HG03060 (cell line): ENCODE measurements around the gene NRL.
"Not testable (repeated sequence)": the region's sequence is repeated elsewhere in the genome, so short reads cannot be mapped to it uniquely, and the experiment has no call there.

Experiments used
- ATAC-seq: cut with Tn5 transposase; IDR thresholded peaks from one replicate; pipeline ENCODE4 v1.9.1; 2021; ENCODE audit warnings: low read depth, moderate number of reproducible peaks; ENCODE audit not compliant: unreplicated experiment

Gene NRL

DNA sequence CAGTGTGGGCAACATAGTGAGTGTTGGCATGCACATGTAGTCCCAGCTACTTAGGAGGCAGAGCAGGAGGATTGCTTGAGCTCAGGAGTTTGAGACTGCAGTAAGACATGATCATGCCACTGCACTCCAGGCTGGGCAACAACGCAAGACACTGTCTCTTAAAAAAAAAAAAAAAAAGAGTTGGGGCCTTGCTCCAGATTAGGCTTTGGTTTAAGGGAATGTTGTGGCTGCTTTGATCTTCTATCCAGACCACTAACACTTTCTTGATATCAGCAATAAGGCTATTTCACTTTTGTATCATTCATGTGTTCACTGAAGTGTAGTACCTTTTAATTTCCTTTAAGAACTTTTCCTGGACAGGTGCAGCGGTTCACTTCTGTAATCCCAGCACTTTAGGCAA, 12.9 kb upstream of the NRL start:
- no peak for ATAC-seq

DNA sequence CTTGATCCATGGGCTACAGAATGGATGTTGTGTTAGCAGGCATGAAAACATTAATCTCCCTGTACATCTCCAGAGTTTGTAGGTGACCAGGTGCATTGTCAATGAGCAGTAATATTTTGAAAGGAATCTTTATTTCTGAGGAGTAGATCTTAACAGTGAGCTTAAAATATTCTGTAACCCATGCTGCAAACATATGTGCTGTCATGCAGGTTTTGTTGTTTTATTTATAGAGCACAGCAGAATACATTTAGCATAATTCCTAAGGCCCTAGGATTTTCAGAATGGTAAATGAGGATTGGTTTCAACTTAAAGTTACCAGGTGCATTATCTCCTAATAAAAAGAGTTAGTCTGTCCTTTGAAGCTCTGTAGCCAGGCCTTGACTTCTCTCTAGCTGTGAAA, 12.2 kb upstream of the NRL start:
- ATAC-seq, result no peak

- no peak for ATAC-seq
Observed at GRCh38 chr14:24123424-24124417, 9.0 kb upstream of the NRL start.

- no peak for ATAC-seq
Observed at GRCh38 chr14:24122898-24123297, 8.1 kb upstream of the NRL start.

DNA sequence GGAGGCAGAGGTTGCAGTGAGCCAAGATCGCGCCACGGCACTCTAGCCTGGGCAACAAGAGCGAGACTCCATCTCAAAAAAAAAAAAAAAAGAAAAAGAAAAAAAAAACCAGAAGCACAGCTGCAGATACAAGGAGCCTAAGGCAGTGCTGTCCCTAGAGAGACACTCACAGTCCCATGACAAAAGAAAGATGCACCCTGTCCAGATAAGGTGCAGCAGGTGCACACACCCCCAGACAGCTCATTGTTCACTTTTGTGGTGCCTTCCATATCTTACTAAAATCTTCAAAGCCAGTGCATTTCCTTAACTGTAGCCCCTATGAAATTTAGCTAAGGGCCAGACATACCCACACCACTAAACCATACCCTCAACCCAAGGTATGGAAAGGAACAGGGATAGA, 7.7 kb upstream of the NRL start:
- no peak for ATAC-seq

DNA sequence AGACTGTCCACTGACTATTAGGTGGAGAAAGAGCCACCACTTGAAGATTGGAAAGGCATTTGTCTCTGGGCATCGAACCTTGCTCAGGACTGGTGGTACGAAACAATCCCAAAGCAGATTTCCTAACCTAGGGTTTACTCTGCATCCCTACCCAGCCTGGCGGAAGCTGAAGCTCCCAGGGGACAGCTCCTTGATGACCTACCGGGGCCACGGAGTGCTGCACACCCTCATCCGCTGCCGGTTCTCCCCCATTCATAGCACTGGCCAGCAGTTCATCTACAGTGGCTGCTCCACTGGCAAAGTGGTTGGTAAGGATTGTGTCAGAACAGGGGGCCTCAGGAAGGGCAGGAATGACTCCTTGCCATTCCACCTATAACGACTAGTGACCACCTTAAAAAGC, 6.5 kb upstream of the NRL start:
- ATAC-seq, result no peak

DNA sequence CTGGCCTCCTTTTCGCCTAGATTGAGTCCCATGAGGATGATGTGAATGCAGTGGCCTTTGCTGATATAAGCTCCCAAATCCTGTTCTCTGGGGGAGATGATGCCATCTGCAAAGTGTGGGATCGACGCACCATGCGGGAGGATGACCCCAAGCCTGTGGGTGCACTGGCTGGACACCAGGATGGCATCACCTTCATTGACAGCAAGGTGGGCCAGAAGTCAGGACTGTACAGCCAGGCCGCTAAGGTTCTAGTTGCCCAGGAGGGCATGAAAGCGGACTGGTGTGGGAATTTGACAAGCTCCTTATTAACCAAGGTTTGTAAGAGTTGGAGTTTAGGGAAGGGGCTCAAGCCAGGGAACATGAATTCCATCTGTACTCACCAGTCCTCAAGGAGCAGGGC, 4.9 kb upstream of the NRL start:
- ATAC-seq, result no peak

GRCh38 chr14:24117179-24117578, 2.4 kb upstream of the NRL start:
- ATAC-seq, result no peak

DNA sequence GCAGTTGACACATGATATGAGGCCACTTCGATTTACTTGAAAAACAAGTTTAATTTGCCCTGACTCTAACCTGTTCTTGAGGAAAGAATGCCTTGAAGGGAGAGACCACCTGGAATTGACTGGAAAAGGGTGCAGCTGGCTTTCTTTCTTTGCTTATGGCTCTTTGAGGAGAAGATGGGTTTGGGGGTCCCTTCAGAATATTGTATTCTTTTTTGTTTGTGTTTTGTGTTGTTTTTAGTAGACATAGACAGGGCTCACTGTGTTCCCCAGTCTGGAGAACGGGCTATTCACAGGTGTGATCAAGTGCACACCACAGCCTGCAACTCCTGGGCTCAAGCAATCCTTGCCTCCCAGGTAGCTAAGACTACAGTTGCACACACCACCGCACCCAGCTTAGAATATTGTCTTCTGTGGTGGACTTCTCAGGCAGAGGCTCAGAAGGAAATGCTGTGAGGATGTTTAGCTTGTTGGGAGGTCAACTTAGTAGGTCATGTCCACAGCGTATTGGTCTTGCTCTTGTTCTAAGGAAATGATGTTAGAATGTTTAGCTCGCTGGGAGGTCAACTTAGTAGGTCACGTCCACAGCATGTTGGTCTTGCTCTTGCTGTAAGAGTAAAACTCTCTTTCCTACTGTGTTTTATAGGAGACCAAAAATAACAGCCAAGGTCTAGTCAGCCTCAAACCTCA, 1.5 kb upstream of the NRL start:
- no peak for ATAC-seq

DNA sequence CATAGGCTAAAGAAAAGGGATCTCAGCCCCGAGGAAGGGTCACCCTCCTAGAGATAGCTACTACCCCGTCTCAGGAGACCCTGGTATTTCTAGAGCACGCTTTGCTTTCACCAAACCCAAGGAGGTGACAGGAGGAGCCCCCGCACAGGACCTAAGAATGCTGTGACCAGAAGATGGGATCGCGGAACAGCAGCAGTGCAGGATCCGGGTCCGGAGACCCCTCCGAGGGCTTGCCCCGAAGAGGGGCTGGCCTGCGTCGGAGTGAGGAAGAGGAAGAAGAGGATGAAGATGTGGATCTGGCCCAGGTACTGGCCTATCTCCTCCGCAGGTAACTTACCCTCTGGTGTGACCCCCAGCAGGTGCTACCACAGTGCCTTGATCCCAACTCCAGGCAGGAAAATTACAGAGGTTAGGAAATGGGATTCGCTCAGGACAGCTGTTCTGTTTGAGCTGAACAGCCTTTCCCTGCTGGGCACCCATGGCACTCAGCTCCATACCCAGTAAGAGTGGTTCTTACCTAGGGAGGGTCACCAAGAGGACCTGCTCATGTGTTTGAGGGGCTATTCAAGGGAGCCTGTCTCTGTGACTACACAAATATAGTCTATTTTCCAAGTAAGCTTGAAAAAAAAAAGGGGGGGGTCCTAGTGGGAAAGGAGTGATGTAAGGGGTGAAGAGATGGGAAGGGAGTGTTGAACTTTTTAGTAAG, 826 bp upstream of the NRL start:
- ATAC-seq, result no peak

GRCh38 chr14:24113801-24114531, 783 bp downstream of the NRL start:
- ATAC-seq, result peak; percentile 18

GRCh38 chr14:24113379-24113800, 1.4 kb downstream of the NRL start:
- no peak for ATAC-seq

- ATAC-seq, result no peak
Observed at GRCh38 chr14:24110523-24110922, 4.2 kb downstream of the NRL start.

GRCh38 chr14:24110060-24110459, 4.7 kb downstream of the NRL start:
- ATAC-seq, result no peak

DNA sequence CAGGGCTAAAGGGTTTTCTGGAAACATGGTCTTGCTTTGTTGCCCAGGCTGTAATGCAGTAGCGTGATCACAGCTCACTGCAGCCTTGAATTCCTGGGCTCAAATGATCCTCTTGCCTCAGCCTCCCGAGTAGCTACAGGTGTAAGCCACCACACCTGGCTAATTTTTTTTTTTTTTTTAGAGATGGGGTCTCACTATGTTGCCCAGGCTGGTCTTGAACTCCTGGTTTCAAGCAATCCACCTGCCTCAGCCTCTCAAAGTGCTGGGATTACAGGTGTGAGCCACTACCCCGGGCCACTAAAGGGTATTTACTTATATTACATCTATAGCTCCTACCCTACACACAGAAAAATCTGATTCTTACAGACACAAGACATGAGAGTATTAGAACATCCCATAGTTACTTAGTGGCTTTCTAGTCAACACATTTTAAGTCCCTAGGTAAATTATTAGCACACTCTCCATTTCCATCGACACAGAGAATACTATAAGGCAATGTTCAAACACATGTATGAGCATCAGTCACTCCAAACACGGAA, 6.3 kb downstream of the NRL start:
- no peak for ATAC-seq

GRCh38 chr14:24106672-24107271, 8.0 kb downstream of the NRL start:
- no peak for ATAC-seq

DNA sequence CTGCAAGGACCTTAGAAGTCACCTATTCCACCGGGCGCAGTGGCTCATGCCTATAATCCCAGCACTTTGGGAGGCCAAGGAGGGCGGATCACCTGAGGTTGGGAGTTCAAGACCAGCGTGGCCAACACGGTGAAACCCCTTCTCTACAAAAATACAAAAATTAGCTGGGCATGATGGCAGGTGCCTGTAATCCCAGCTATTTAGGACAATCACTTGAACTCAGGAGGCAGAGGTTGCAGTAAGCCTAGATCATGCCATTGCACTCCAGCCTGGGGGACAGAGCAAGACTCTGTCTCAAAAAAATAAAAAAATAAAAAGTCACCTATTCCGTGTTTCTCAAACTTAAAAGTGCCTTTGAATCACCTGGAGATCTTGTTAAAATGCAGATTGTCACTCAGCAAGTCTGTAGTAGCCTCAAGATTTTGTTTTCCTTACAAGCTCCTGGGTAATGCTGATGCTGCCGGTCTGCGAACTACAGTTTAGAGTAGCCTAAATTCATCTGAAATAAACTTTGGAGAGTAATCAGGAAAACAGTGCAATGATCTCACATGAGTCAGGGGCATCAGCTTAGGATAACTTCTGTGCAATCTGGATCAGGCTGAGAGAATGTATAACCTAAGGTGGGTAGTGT, 9.0 kb downstream of the NRL start:
- not testable (repeated sequence) for ATAC-seq

- ATAC-seq, result no peak
Observed at GRCh38 chr14:24103451-24103850, 11.3 kb downstream of the NRL start.

DNA sequence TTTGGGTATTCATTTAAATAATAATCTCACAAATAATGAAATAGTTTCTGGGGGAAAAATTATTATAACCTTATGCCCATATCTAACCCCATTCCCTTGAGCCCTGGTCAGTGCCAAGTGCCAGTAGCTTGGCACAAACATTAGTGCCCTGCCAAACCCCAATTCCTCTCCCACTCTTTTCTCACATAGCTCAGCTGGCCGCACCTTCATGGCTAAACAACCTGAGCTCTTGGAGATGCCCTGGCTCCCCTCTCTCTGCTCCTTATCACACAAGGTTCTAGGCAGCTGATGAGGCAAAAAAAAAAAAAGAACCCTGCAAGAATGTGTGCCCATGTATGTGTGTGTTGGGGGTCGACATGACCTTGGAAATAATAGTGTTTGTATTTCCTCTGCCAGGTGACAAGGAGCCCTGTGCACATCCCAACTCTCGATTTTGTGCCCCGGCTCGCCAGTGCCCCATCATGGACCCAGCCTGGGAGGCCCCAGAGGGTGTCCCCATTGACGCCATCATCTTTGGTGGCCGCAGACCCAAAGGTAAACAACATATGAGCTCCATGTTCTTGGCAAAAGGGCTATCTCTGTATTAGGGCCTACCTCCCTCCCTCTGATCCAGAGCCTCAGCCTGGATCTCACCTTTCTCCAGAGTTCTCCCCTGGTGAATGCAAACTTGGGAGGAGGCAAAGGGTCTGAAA, 12.2 kb downstream of the NRL start:
- ATAC-seq, result no peak
